HEK293 (cell line): Measurements from ENCODE around the gene UBE4A.

Source experiments
- CTCF ChIA-PET: fragments of 350-600 bp; formaldehyde crosslinking; extraction: SDS; loops from one replicate; lab custom pipeline; 2021; ENCODE audit warnings: antibody characterized with exemption; lab: Yijun Ruan, JAX
- POLR2A ChIA-PET: fragments of 300-600 bp; formaldehyde crosslinking; extraction: SDS; loops from one replicate; lab custom pipeline; 2020; ENCODE audit warnings: antibody characterized with exemption, inconsistent platforms; lab: Yijun Ruan, JAX
- H3K27ac ChIP-seq: fragments of 200-500 bp; sonication (Bioruptor generic); 2 replicates; pipeline ENCODE4 v1.5.1; 2014; ENCODE audit warnings: low read depth, low read length, control low read depth, inconsistent platforms; ENCODE audit errors: extremely low read depth
- H3K36me3 ChIP-seq, 2 experiments: fragments of 200-500 bp in 1 of 2; sonication (Bioruptor generic) in 1 of 2; 1 replicate in 1 of 2; 2 replicates in 1 of 2; pipeline ENCODE4 v1.5.1; 2014 to 2017; ENCODE audit warnings: inconsistent platforms in 2 of 2, low read length in 2 of 2; ENCODE audit not compliant: control insufficient read depth in 2 of 2, insufficient read depth in 1 of 2
- H3K4me1 ChIP-seq: fragments of 200-500 bp; sonication (Bioruptor generic); 2 replicates; pipeline ENCODE4 v1.5.1; 2014; ENCODE audit warnings: mild to moderate bottlenecking, low read length, inconsistent platforms; ENCODE audit not compliant: control insufficient read depth, insufficient read depth
- H3K4me3 ChIP-seq: 2 replicates; pipeline ENCODE4 v1.5.1; 2011; ENCODE audit warnings: low read depth, mild to moderate bottlenecking, control low read depth, low read length, moderate library complexity
- H3K9me3 ChIP-seq: fragments of 200-500 bp; sonication (Bioruptor generic); 2 replicates; pipeline ENCODE4 v1.5.1; 2014; ENCODE audit warnings: low read depth, low read length, inconsistent platforms; ENCODE audit not compliant: control insufficient read depth, insufficient read depth
- ATF2 ChIP-seq: fragments of 450-650 bp; formaldehyde crosslinking; IDR thresholded peaks from 2 replicates; pipeline ENCODE4 v1.5.1; 2016; ENCODE audit warnings: missing biosample characterization, missing genetic modification characterization, low read depth
- SCRT1 ChIP-seq: fragments of 450-650 bp; formaldehyde crosslinking; IDR thresholded peaks from 2 replicates; pipeline ENCODE4 v1.5.1; 2016; ENCODE audit warnings: missing biosample characterization, missing genetic modification characterization, borderline replicate concordance
- SCRT2 ChIP-seq: fragments of 450-650 bp; formaldehyde crosslinking; IDR thresholded peaks from 2 replicates; pipeline ENCODE4 v1.5.1; 2016; ENCODE audit warnings: missing biosample characterization, missing genetic modification characterization
- ZBTB20 ChIP-seq: fragments of 450-650 bp; formaldehyde crosslinking; IDR thresholded peaks from 2 replicates; pipeline ENCODE4 v1.5.1; 2016; ENCODE audit warnings: missing biosample characterization, missing genetic modification characterization
- ZBTB21 ChIP-seq: fragments of 450-650 bp; formaldehyde crosslinking; IDR thresholded peaks from 2 replicates; pipeline ENCODE4 v1.5.1; 2017; ENCODE audit warnings: missing biosample characterization, missing genetic modification characterization
- ZNF239 ChIP-seq: fragments of 450-650 bp; formaldehyde crosslinking; IDR thresholded peaks from 2 replicates; pipeline ENCODE4 v1.5.1; 2016; ENCODE audit warnings: missing biosample characterization, missing genetic modification characterization
- ZNF335 ChIP-seq: fragments of 450-650 bp; formaldehyde crosslinking; conservative IDR thresholded peaks from 2 replicates; pipeline ENCODE4 v1.5.1; 2016; ENCODE audit warnings: missing biosample characterization, missing genetic modification characterization
- ZNF354C ChIP-seq: fragments of 450-650 bp; formaldehyde crosslinking; IDR thresholded peaks from 2 replicates; pipeline ENCODE4 v1.5.1; 2016; ENCODE audit warnings: missing biosample characterization, missing genetic modification characterization, low read depth, borderline replicate concordance
- ZNF600 ChIP-seq: fragments of 450-650 bp; formaldehyde crosslinking; IDR thresholded peaks from 2 replicates; pipeline ENCODE4 v1.5.1; 2016; ENCODE audit warnings: missing biosample characterization, missing genetic modification characterization
- ZNF677 ChIP-seq: fragments of 450-650 bp; IDR thresholded peaks from 2 replicates; pipeline ENCODE4 v1.5.0; 2018; ENCODE audit warnings: missing biosample characterization, mild to moderate bottlenecking, missing genetic modification characterization, moderate library complexity
- ZNF704 ChIP-seq: fragments of 450-650 bp; formaldehyde crosslinking; IDR thresholded peaks from 2 replicates; pipeline ENCODE4 v1.5.1; 2016; ENCODE audit warnings: missing biosample characterization, missing genetic modification characterization
- ZSCAN4 ChIP-seq: fragments of 450-650 bp; formaldehyde crosslinking; IDR thresholded peaks from 2 replicates; pipeline ENCODE4 v1.5.1; 2017; ENCODE audit warnings: missing biosample characterization, missing genetic modification characterization
- TF ChIP-seq, protein P1 (sequence below): fragments of 450-650 bp; formaldehyde crosslinking; IDR thresholded peaks from 2 replicates; pipeline ENCODE4 v1.5.1; 2017; ENCODE audit warnings: missing biosample characterization, missing genetic modification characterization
- TF ChIP-seq, protein P2 (sequence below): fragments of 450-650 bp; formaldehyde crosslinking; IDR thresholded peaks from 2 replicates; pipeline ENCODE4 v1.5.1; 2016; ENCODE audit warnings: missing biosample characterization, missing genetic modification characterization
- TF ChIP-seq, protein P3 (sequence below): fragments of 450-650 bp; formaldehyde crosslinking; IDR thresholded peaks from 2 replicates; pipeline ENCODE4 v1.5.1; 2017; ENCODE audit warnings: missing biosample characterization, missing genetic modification characterization

UBE4A gene

DNA sequence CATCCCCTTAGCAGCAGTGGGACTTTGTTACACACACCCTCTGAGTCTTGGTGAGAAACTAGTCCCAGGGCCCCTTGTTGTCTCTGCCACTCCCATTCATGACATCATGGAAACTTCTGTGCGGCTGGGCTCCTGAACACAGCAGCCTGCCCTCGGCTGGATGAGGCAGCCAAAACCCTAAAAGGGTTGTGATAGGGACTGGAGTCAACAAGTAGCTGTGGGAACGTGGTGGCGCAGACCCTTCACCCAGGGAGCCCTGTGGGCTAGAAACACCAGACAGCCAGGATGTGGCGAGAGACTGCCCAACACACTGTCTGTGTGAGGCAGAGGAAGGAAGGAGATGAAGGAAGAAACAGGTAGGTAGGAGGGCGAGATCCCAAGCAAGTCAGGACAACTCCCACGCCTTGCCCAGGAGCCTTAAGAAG lies 20.8 kb upstream of the UBE4A start:
- no peaks in the 10 kb centered on the region for H3K9me3 ChIP-seq
- ChIA-PET CTCF (interaction anchor here (0.6 to 1.5 kb wide), 2 partner anchors 14 to 119 kb away, joined by 3 read pairs; no protein-coding TSS in a partner anchor), POLR2A (no interaction called here)
- peak; percentile 72 for TF ChIP-seq ATF2 (tag by site-specific recombination)
- TF ChIP-seq ZNF600 (tag by site-specific recombination) = peak; percentile 21; the same call in 1 of the 2 replicates
- peak; percentile 68 for TF ChIP-seq SCRT2
- TF ChIP-seq, protein P1, sequence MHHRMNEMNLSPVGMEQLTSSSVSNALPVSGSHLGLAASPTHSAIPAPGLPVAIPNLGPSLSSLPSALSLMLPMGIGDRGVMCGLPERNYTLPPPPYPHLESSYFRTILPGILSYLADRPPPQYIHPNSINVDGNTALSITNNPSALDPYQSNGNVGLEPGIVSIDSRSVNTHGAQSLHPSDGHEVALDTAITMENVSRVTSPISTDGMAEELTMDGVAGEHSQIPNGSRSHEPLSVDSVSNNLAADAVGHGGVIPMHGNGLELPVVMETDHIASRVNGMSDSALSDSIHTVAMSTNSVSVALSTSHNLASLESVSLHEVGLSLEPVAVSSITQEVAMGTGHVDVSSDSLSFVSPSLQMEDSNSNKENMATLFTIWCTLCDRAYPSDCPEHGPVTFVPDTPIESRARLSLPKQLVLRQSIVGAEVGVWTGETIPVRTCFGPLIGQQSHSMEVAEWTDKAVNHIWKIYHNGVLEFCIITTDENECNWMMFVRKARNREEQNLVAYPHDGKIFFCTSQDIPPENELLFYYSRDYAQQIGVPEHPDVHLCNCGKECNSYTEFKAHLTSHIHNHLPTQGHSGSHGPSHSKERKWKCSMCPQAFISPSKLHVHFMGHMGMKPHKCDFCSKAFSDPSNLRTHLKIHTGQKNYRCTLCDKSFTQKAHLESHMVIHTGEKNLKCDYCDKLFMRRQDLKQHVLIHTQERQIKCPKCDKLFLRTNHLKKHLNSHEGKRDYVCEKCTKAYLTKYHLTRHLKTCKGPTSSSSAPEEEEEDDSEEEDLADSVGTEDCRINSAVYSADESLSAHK (tag by site-specific recombination) = no peak
- no peak for TF ChIP-seq ZNF354C (tag by site-specific recombination)
- TF ChIP-seq ZBTB21 (tag by site-specific recombination) = 0 out of 2 replicates have a peak, but pooled peaks have one; percentile 49
- TF ChIP-seq ZBTB20 (tag by site-specific recombination) = 0 out of 2 replicates have a peak, but pooled peaks have one; percentile 26
- TF ChIP-seq SCRT1 = 0 out of 2 replicates have a peak, but pooled peaks have one; percentile 19
- H3K36me3 ChIP-seq = no peaks in the 10 kb centered on the region
- no peak overlapping the region for H3K4me3 ChIP-seq
- no peak overlapping the region for H3K27ac ChIP-seq
- H3K4me1 ChIP-seq = no peaks in the 10 kb centered on the region

- no peaks in the 10 kb centered on the region for H3K9me3 ChIP-seq
- H3K4me3 ChIP-seq = no peak overlapping the region
- ChIA-PET CTCF (interaction anchor here (0.5 to 1.5 kb wide), 2 partner anchors 14 to 149 kb away, joined by 3 read pairs; no protein-coding TSS in a partner anchor), POLR2A (interaction anchor here (0.7 kb wide), 1 partner anchor 234 kb away, joined by 3 read pairs; no protein-coding TSS in a partner anchor)
- no peaks in the 10 kb centered on the region for H3K36me3 ChIP-seq
- H3K4me1 ChIP-seq = no peaks in the 10 kb centered on the region
- no peak overlapping the region for H3K27ac ChIP-seq
- TF ChIP-seq, protein P2, sequence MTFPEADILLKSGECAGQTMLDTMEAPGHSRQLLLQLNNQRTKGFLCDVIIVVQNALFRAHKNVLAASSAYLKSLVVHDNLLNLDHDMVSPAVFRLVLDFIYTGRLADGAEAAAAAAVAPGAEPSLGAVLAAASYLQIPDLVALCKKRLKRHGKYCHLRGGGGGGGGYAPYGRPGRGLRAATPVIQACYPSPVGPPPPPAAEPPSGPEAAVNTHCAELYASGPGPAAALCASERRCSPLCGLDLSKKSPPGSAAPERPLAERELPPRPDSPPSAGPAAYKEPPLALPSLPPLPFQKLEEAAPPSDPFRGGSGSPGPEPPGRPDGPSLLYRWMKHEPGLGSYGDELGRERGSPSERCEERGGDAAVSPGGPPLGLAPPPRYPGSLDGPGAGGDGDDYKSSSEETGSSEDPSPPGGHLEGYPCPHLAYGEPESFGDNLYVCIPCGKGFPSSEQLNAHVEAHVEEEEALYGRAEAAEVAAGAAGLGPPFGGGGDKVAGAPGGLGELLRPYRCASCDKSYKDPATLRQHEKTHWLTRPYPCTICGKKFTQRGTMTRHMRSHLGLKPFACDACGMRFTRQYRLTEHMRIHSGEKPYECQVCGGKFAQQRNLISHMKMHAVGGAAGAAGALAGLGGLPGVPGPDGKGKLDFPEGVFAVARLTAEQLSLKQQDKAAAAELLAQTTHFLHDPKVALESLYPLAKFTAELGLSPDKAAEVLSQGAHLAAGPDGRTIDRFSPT = no peak
- 0 out of 2 replicates have a peak, but pooled peaks have one; percentile 28 for TF ChIP-seq ZSCAN4 (tag by site-specific recombination)
Measured at GRCh38 chr11:118339281-118339961, 20.0 kb upstream of the UBE4A start.

GRCh38 chr11:118340449-118340848 lies 19.0 kb upstream of the UBE4A start:
- no peak overlapping the region for H3K27ac ChIP-seq
- no peaks in the 10 kb centered on the region for H3K9me3 ChIP-seq
- ChIA-PET POLR2A (no interaction called here), CTCF (interaction anchor here (1.0 kb wide), 1 partner anchor 142 kb away, joined by 4 read pairs; no protein-coding TSS in a partner anchor)
- H3K4me3 ChIP-seq = no peak overlapping the region
- no peaks in the 10 kb centered on the region for H3K36me3 ChIP-seq
- no peaks in the 10 kb centered on the region for H3K4me1 ChIP-seq
- TF ChIP-seq, protein P1 (tag by site-specific recombination) = no peak
- TF ChIP-seq ZNF335 (tag by site-specific recombination) = no peak
- no peak for TF ChIP-seq ZNF677 (tag by site-specific recombination)
- TF ChIP-seq, protein P3, sequence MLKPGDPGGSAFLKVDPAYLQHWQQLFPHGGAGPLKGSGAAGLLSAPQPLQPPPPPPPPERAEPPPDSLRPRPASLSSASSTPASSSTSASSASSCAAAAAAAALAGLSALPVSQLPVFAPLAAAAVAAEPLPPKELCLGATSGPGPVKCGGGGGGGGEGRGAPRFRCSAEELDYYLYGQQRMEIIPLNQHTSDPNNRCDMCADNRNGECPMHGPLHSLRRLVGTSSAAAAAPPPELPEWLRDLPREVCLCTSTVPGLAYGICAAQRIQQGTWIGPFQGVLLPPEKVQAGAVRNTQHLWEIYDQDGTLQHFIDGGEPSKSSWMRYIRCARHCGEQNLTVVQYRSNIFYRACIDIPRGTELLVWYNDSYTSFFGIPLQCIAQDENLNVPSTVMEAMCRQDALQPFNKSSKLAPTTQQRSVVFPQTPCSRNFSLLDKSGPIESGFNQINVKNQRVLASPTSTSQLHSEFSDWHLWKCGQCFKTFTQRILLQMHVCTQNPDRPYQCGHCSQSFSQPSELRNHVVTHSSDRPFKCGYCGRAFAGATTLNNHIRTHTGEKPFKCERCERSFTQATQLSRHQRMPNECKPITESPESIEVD (tag by site-specific recombination) = no peak
- no peak for TF ChIP-seq ZNF704 (tag by site-specific recombination)
- no peak for TF ChIP-seq ZNF239 (tag by site-specific recombination)
